Ovary (tissue), 3 donors: ENCODE results near the gene CYB5R4.

Experiments
- EP300 ChIP-seq: sonication (generic); formaldehyde crosslinking; IDR thresholded peaks from one replicate; pipeline ENCODE4 v1.6.1; 2017; ENCODE audit warnings: antibody characterized with exemption
- TF ChIP-seq, protein P1 (sequence below), 3 donors: fragments of 450-650 bp in 2 of 3; fragments of 200-600 bp in 1 of 3; IDR thresholded peaks; one replicate each; pipeline versions ENCODE4 v1.5.1 to v1.8.0; 2016 to 2022; ENCODE audit warnings: antibody characterized with exemption in 3 of 3, mild to moderate bottlenecking in 1 of 3
- donor health status: DM: no; HTN: no; CAD: no.

DNA sequence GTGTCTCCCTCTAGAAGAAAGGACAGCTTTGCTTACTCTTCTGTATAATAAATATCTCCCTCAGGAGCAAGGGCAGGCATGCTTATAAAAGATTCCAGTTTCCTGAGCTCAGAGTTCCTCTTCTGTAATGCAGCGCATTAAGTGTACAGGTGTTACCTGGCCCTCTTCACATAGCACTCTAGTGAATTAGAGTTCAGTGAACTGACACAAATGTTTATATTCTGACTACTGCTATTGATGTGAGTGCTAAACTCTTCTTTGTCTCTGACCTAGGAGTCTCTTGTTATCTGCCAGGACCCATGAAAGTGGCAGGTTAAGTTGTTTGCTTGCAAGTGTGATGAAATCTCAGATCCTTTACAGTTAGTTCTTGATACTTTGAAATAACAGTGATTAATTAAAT lies 33.5 kb downstream of the CYB5R4 start:
- TF ChIP-seq EP300 = no peak
- TF ChIP-seq, protein P1, sequence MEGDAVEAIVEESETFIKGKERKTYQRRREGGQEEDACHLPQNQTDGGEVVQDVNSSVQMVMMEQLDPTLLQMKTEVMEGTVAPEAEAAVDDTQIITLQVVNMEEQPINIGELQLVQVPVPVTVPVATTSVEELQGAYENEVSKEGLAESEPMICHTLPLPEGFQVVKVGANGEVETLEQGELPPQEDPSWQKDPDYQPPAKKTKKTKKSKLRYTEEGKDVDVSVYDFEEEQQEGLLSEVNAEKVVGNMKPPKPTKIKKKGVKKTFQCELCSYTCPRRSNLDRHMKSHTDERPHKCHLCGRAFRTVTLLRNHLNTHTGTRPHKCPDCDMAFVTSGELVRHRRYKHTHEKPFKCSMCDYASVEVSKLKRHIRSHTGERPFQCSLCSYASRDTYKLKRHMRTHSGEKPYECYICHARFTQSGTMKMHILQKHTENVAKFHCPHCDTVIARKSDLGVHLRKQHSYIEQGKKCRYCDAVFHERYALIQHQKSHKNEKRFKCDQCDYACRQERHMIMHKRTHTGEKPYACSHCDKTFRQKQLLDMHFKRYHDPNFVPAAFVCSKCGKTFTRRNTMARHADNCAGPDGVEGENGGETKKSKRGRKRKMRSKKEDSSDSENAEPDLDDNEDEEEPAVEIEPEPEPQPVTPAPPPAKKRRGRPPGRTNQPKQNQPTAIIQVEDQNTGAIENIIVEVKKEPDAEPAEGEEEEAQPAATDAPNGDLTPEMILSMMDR (IDR thresholded peaks at IDR 0.05) = no peak
